HEK293T (cell line): Measurements from ENCODE around the gene RAB3IL1.

Experiments used
- CTCF ChIA-PET: fragments of 350-600 bp; formaldehyde crosslinking; extraction: SDS; loops from one replicate; lab custom pipeline; 2021; ENCODE audit warnings: antibody characterized with exemption, inconsistent platforms; lab: Yijun Ruan, JAX
- POLR2A ChIA-PET: fragments of 350-600 bp; formaldehyde crosslinking; extraction: SDS; loops from one replicate; lab custom pipeline; 2020; ENCODE audit warnings: antibody characterized with exemption, inconsistent platforms; lab: Yijun Ruan, JAX
- DNase-seq: peaks from one replicate; pipeline ENCODE4 v3.0.0; 2012; ENCODE audit warnings: mixed read lengths; ENCODE audit errors: extremely low spot score
- ARNT ChIP-seq: fragments of 450-650 bp; IDR thresholded peaks from 2 replicates; pipeline ENCODE4 v1.6.1; 2017; ENCODE audit warnings: mild to moderate bottlenecking
- BHLHE40 ChIP-seq: fragments of 450-650 bp; IDR thresholded peaks from 2 replicates; pipeline ENCODE4 v1.6.1; 2016; ENCODE audit warnings: mild to moderate bottlenecking, moderate library complexity, borderline replicate concordance
- CTBP1 ChIP-seq: fragments of 450-650 bp; IDR thresholded peaks from 2 replicates; pipeline ENCODE4 v1.6.1; 2016; ENCODE audit warnings: borderline replicate concordance
- ELF4 ChIP-seq: fragments of 450-650 bp; IDR thresholded peaks from 2 replicates; pipeline ENCODE4 v1.6.1; 2017; ENCODE audit warnings: antibody characterized with exemption
- FOXA1 ChIP-seq: fragments of 450-650 bp; IDR thresholded peaks from 2 replicates; pipeline ENCODE4 v1.6.1; 2016; ENCODE audit warnings: mild to moderate bottlenecking
- FOXK2 ChIP-seq: fragments of 450-650 bp; IDR thresholded peaks from 2 replicates; pipeline ENCODE4 v1.6.1; 2016; ENCODE audit warnings: mild to moderate bottlenecking
- FOXM1 ChIP-seq: fragments of 450-650 bp; IDR thresholded peaks from 2 replicates; pipeline ENCODE4 v1.6.1; 2017; ENCODE audit warnings: mild to moderate bottlenecking, borderline replicate concordance
- HDGF ChIP-seq: fragments of 450-650 bp; IDR thresholded peaks from 2 replicates; pipeline ENCODE4 v1.6.1; 2017; ENCODE audit warnings: antibody characterized with exemption, borderline replicate concordance
- L3MBTL2 ChIP-seq: fragments of 450-650 bp; conservative IDR thresholded peaks from 2 replicates; pipeline ENCODE4 v1.6.1; 2016; ENCODE audit warnings: mild to moderate bottlenecking
- LEF1 ChIP-seq: fragments of 450-650 bp; IDR thresholded peaks from 2 replicates; pipeline ENCODE4 v1.6.1; 2017; ENCODE audit warnings: mild to moderate bottlenecking, borderline replicate concordance
- NFRKB ChIP-seq: fragments of 450-650 bp; IDR thresholded peaks from 2 replicates; pipeline ENCODE4 v1.6.1; 2016; ENCODE audit warnings: mild to moderate bottlenecking, moderate library complexity
- PKNOX1 ChIP-seq: fragments of 450-650 bp; IDR thresholded peaks from 2 replicates; pipeline ENCODE4 v1.6.1; 2016
- SP1 ChIP-seq: fragments of 450-650 bp; IDR thresholded peaks from 2 replicates; pipeline ENCODE4 v1.6.1; 2017
- SUZ12 ChIP-seq: fragments of 450-650 bp; IDR thresholded peaks from 2 replicates; pipeline ENCODE4 v1.6.1; 2016; ENCODE audit warnings: mild to moderate bottlenecking
- TARDBP ChIP-seq: fragments of 450-650 bp; IDR thresholded peaks from 2 replicates; pipeline ENCODE4 v1.6.1; 2016
- ZNF384 ChIP-seq: fragments of 450-650 bp; IDR thresholded peaks from 2 replicates; pipeline ENCODE4 v1.6.1; 2016

Gene RAB3IL1

GRCh38 chr11:61923166-61924063, 6.0 kb upstream of the RAB3IL1 start:
- no peak for DNase-seq
- POLR2A ChIA-PET, result interaction anchor here (0.6 to 1.3 kb wide), 2 partner anchors 19 to 26 kb away, joined by 3 read pairs; no protein-coding TSS in a partner anchor
- CTCF ChIA-PET, result interaction anchor here (1.4 to 2.7 kb wide), 2 partner anchors 24 to 25 kb away, joined by 5 to 9 read pairs; no protein-coding TSS in a partner anchor
- TF ChIP-seq BHLHE40, result no peak
- no peak for TF ChIP-seq FOXA1
- TF ChIP-seq FOXK2, result no peak
- no peak for TF ChIP-seq ARNT
- no peak for TF ChIP-seq L3MBTL2
- no peak for TF ChIP-seq PKNOX1
- TF ChIP-seq SP1, result no peak
- TF ChIP-seq NFRKB, result no peak
- TF ChIP-seq TARDBP, result no peak
- no peak for TF ChIP-seq CTBP1
- no peak for TF ChIP-seq LEF1
- no peak for TF ChIP-seq ZNF384

- CTCF ChIA-PET, result interaction anchor here (1.4 to 2.7 kb wide), 2 partner anchors 24 to 25 kb away, joined by 5 to 9 read pairs; no protein-coding TSS in a partner anchor
- no peak for DNase-seq
- no peak for TF ChIP-seq ELF4
Observed at GRCh38 chr11:61922539-61922938, 5.2 kb upstream of the RAB3IL1 start.

DNA sequence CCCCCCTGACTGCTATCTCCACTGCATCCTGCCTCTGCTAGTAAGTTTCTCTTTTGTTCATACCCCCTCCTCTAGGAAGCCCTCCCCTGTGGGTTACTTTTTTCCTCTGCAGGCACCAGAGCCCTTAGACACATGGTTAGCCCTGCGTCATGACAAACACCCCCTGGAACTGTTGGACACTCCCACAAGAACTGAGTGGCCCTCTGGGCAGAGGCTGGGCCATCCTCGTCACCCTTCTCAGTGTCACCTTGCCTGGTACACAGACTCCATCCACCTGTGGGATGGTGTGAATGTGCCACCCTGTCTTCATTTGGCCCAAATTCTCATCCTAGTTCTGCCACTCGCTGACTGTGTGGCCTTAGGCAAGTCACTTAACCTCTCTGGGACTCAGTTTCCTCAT, 4.1 kb upstream of the RAB3IL1 start:
- TF ChIP-seq ELF4 (no peak), L3MBTL2 (no peak), SUZ12 (no peak), LEF1 (no peak), BHLHE40 (no peak), SP1 (no peak), HDGF (no peak), CTBP1 (no peak), PKNOX1 (no peak), NFRKB (no peak), ARNT (no peak), ZNF384 (no peak), TARDBP (no peak), FOXK2 (no peak), FOXM1 (no peak), FOXA1 (no peak)
- ChIA-PET CTCF (no interaction called here), POLR2A (no interaction called here)
- no peak for DNase-seq

More at GRCh38 chr11:61922539-61922938, 5.2 kb upstream of the RAB3IL1 start:
- POLR2A ChIA-PET, result interaction anchor here (1.3 kb wide), 1 partner anchor 18 kb away, joined by 3 read pairs; no protein-coding TSS in a partner anchor

DNA sequence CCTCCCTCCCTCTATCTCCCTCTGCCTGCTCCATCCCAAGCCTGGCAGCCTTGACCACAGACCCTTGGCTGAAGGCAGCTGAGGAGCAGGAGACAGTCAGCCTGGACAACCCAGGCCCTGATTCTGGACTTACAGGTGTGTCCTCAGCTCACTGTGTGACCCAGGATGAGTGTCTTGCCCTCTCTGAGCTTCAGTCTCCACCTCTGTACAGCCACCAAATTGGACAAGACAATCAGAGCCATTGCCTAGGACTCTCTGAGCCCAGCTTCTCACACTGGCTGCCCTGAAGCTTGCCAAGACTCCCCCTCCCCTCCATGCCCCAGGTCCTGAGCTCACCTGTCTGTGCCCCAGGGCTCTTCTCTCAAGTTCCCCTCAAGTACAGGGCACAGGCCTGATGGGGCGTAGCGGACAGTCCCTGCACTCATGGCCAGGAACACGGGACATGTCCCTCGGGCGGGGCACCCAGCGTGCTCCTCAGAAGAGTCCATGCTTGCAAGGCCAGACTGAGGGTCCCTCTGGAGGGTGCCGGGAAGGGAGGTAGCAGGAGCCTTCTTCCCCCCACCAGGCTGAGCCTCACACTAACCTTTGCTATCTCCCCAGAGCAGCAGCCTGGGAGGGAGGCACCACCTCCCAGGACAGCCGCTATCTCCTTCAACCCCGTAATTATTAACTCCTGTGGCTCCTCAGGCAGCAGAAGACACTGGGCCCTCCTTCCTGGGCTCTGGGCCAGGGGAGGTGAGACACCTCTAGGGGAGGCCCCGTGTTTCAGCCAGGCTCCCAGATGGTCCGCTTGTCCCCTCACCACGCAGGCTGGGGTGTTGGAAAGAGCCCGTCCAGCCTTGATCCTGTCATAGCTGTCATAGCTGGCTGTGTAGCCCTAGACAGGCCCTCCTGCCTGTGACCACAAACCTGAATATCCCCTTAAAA, 2.6 kb upstream of the RAB3IL1 start:
- TF ChIP-seq FOXK2 (no peak), LEF1 (no peak), BHLHE40 (no peak), HDGF (no peak), ZNF384 (no peak), SUZ12 (no peak), TARDBP (no peak), SP1 (no peak), PKNOX1 (no peak), NFRKB (no peak), ELF4 (no peak), CTBP1 (no peak)
- ChIA-PET POLR2A (no interaction called here), CTCF (interaction anchor here (0.6 to 1.5 kb wide), 2 partner anchors 28 to 363 kb away, joined by 3 read pairs; no protein-coding TSS in a partner anchor)
- DNase-seq, result no peak

GRCh38 chr11:61918938-61919704, 1.8 kb upstream of the RAB3IL1 start:
- DNase-seq, result no peak
- ChIA-PET POLR2A (interaction anchor here (0.5 kb wide), 1 partner anchor 272 kb away, joined by 3 read pairs; no protein-coding TSS in a partner anchor), CTCF (interaction anchor here (1.5 kb wide), 1 partner anchor 29 kb away, joined by 3 read pairs; no protein-coding TSS in a partner anchor)
- no peak for TF ChIP-seq PKNOX1
